Measurements from ENCODE around the gene KRTAP10-9.

Gene KRTAP10-9

GRCh38 chr21:44611551-44611950 lies 15.3 kb upstream of the KRTAP10-9 start (continued):
- TF ChIP-seq GLIS3 (CRISPR knock-in tag; IDR thresholded peaks at IDR 0.05) = no peak
- TF ChIP-seq ARNTL (CRISPR knock-in tag; IDR thresholded peaks at IDR 0.05; ENCODE audit: borderline replicate concordance, low read depth) = no peak
- TF ChIP-seq, protein P1, sequence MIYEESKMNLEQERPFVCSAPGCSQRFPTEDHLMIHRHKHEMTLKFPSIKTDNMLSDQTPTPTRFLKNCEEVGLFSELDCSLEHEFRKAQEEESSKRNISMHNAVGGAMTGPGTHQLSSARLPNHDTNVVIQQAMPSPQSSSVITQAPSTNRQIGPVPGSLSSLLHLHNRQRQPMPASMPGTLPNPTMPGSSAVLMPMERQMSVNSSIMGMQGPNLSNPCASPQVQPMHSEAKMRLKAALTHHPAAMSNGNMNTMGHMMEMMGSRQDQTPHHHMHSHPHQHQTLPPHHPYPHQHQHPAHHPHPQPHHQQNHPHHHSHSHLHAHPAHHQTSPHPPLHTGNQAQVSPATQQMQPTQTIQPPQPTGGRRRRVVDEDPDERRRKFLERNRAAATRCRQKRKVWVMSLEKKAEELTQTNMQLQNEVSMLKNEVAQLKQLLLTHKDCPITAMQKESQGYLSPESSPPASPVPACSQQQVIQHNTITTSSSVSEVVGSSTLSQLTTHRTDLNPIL (CRISPR knock-in tag; IDR thresholded peaks at IDR 0.05; ENCODE audit: low read depth) = no peak
- TF ChIP-seq, protein P2, sequence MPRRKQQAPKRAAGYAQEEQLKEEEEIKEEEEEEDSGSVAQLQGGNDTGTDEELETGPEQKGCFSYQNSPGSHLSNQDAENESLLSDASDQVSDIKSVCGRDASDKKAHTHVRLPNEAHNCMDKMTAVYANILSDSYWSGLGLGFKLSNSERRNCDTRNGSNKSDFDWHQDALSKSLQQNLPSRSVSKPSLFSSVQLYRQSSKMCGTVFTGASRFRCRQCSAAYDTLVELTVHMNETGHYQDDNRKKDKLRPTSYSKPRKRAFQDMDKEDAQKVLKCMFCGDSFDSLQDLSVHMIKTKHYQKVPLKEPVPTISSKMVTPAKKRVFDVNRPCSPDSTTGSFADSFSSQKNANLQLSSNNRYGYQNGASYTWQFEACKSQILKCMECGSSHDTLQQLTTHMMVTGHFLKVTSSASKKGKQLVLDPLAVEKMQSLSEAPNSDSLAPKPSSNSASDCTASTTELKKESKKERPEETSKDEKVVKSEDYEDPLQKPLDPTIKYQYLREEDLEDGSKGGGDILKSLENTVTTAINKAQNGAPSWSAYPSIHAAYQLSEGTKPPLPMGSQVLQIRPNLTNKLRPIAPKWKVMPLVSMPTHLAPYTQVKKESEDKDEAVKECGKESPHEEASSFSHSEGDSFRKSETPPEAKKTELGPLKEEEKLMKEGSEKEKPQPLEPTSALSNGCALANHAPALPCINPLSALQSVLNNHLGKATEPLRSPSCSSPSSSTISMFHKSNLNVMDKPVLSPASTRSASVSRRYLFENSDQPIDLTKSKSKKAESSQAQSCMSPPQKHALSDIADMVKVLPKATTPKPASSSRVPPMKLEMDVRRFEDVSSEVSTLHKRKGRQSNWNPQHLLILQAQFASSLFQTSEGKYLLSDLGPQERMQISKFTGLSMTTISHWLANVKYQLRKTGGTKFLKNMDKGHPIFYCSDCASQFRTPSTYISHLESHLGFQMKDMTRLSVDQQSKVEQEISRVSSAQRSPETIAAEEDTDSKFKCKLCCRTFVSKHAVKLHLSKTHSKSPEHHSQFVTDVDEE (CRISPR knock-in tag; IDR thresholded peaks at IDR 0.05) = no peak
- no peak for TF ChIP-seq CSDC2 (CRISPR knock-in tag; IDR thresholded peaks at IDR 0.05)
- TF ChIP-seq ZNF70 (CRISPR knock-in tag; IDR thresholded peaks at IDR 0.05) = no peak
- no peak for TF ChIP-seq ZNF8 (CRISPR knock-in tag; IDR thresholded peaks at IDR 0.05)
- no peak for TF ChIP-seq SNAI2 (CRISPR knock-in tag; IDR thresholded peaks at IDR 0.05)

DNA sequence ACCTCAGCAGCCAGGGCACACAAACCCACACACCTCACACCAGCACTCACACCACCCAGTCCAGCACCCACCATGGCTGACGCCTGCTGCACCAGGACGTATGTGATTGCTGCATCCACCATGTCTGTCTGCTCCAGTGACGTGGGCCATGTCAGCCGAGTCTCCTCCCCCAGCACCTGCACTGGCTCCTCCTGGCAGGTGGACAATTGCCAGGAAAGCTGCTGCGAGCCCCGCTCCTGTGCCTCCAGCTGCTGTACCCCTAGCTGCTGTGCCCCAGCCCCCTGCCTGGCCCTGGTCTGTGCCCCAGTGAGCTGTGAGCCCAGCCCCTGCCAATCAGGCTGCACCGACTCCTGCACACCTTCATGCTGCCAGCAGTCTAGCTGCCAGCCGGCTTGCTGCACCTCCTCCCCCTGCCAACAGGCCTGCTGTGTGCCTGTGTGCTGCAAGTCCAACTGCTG lies 14.8 kb upstream of the KRTAP10-9 start, which contains the start of gene KRTAP10-8:
TSS of gene KRTAP10-8 (plus strand) at position 51 of the 458 bp plus-strand sequence. CDS start at position 73, 22 bp downstream.
- TF ChIP-seq BACH2 (CRISPR knock-in tag; IDR thresholded peaks at IDR 0.05; ENCODE audit: borderline replicate concordance) = no peak
- no peak for TF ChIP-seq ZNF8 (CRISPR knock-in tag; IDR thresholded peaks at IDR 0.05)
- no peak for TF ChIP-seq RARB (CRISPR knock-in tag; IDR thresholded peaks at IDR 0.05)
- TF ChIP-seq ZNF70 (CRISPR knock-in tag; IDR thresholded peaks at IDR 0.05) = no peak
- TF ChIP-seq ESRRG (CRISPR knock-in tag; IDR thresholded peaks at IDR 0.05) = no peak
- no peak for TF ChIP-seq TOX (CRISPR knock-in tag; IDR thresholded peaks at IDR 0.05; ENCODE audit: borderline replicate concordance)
- ATAC-seq = no peak

DNA sequence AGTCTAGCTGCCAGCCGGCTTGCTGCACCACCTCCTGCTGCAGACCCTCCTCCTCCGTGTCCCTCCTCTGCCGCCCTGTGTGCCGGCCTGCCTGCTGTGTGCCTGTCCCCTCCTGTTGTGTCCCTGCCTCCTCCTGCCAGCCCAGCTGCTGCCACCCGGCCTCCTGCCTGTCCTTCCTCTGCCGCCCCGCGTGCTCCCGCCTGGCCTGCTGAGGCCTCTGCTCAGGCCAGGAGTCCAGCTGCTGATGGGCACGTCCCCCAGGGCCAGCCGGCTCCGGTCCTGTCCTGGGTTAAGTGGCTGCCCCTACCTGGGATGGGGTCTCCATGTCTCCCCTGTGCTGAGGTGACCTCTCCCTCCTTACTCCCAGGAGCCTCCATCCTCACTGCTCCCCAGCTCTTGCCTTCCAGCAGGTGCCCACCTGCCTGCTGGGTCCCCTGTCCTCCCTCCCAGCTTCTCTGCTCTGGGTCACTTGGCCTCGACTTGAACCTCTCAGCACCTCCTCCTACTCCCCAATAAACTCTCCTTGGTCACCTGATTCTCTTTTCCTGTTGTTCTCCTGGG lies 14.1 kb upstream of the KRTAP10-9 start:
- no peak for ATAC-seq
- TF ChIP-seq ZNF8 (CRISPR knock-in tag; IDR thresholded peaks at IDR 0.05) (no peak), CSDC2 (CRISPR knock-in tag; IDR thresholded peaks at IDR 0.05) (no peak), OSR1 (CRISPR knock-in tag; IDR thresholded peaks at IDR 0.05) (no peak)

- TF ChIP-seq ZC3H10 (CRISPR knock-in tag; IDR thresholded peaks at IDR 0.05) (no peak), ISL1 (CRISPR knock-in tag; IDR thresholded peaks at IDR 0.05) (no peak), CSRNP3 (CRISPR knock-in tag; IDR thresholded peaks at IDR 0.05) (no peak), TCF4 (CRISPR knock-in tag; IDR thresholded peaks at IDR 0.05; ENCODE audit: borderline replicate concordance) (no peak)
- TF ChIP-seq, protein P2 (CRISPR knock-in tag; IDR thresholded peaks at IDR 0.05) = no peak
Observed at GRCh38 chr21:44613386-44614155, 13.3 kb upstream of the KRTAP10-9 start.

More at GRCh38 chr21:44613386-44614155, 13.3 kb upstream of the KRTAP10-9 start:
- ATAC-seq = no peak

Data from SK-N-SH treated with all-trans-retinoic acid at 6 μM for 48 hours (cell line).